Fibroblast of lung (primary cell): Measurements from ENCODE around the gene SLC13A3. TPM values are rescaled to one million over a fixed set of nuclear protein-coding genes. Genes with fewer than 3 reads are reported as not detected.

Experiments used
- DNase-seq, 2 donors: peaks; one replicate each; pipeline versions ENCODE4 v3.0.0 to v3.0.0-alpha.2; 2010; ENCODE audit warnings: low read depth in 2 of 2
- H2AFZ ChIP-seq: 2 replicates; pipeline ENCODE4 v1.5.1; 2012; ENCODE audit warnings: low read length, control low read depth, inconsistent platforms
- H3K27ac ChIP-seq: 2 replicates; pipeline ENCODE4 v1.5.1; 2011; ENCODE audit warnings: low read length, control low read depth; ENCODE audit not compliant: insufficient read depth
- H3K27me3 ChIP-seq: 2 replicates; pipeline ENCODE4 v1.5.1; 2011; ENCODE audit warnings: mild to moderate bottlenecking, low read length; ENCODE audit not compliant: control insufficient read depth, insufficient read depth
- H3K36me3 ChIP-seq: 2 replicates; pipeline ENCODE4 v1.5.1; 2011; ENCODE audit warnings: low read length; ENCODE audit not compliant: control insufficient read depth, insufficient read depth
- H3K4me1 ChIP-seq: 2 replicates; pipeline ENCODE4 v1.5.1; 2011; ENCODE audit warnings: low read length; ENCODE audit not compliant: control insufficient read depth, insufficient read depth; ENCODE audit errors: extremely low read depth
- H3K4me2 ChIP-seq: 2 replicates; pipeline ENCODE4 v1.5.1; 2011; ENCODE audit warnings: low read length, control low read depth; ENCODE audit not compliant: insufficient read depth; ENCODE audit errors: extremely low read depth
- H3K4me3 ChIP-seq, 4 experiments: fragments of 200-600 bp in 1 of 4; sonication (generic) in 1 of 4; replicated peaks in 1 of 4; 2 replicates each; pipeline ENCODE4 v1.5.1; 2011 to 2016; ENCODE audit warnings: low read length in 4 of 4, low read depth in 3 of 4, mild to moderate bottlenecking in 3 of 4, control low read depth in 2 of 4, inconsistent platforms in 1 of 4, mixed read lengths in 1 of 4; ENCODE audit not compliant: insufficient read depth in 1 of 4; ENCODE audit errors: control extremely low read depth in 1 of 4
- H3K79me2 ChIP-seq: 2 replicates; pipeline ENCODE4 v1.5.1; 2012; ENCODE audit warnings: mild to moderate bottlenecking, low read length, inconsistent platforms; ENCODE audit not compliant: control insufficient read depth, insufficient read depth
- H3K9ac ChIP-seq: 2 replicates; pipeline ENCODE4 v1.5.1; 2011; ENCODE audit warnings: mild to moderate bottlenecking, low read length, control low read depth; ENCODE audit not compliant: insufficient read depth
- H3K9me3 ChIP-seq: 2 replicates; pipeline ENCODE4 v1.5.1; 2012; ENCODE audit warnings: low read depth, low read length; ENCODE audit not compliant: control insufficient read depth, insufficient read depth
- H4K20me1 ChIP-seq: 2 replicates; pipeline ENCODE4 v1.5.1; 2011; ENCODE audit warnings: low read length; ENCODE audit not compliant: control insufficient read depth, insufficient read depth; ENCODE audit errors: extremely low read depth
- CTCF ChIP-seq, 2 donors: IDR thresholded peaks in 1 of 2; conservative IDR thresholded peaks in 1 of 2; 1 replicate in 1 of 2; 2 replicates in 1 of 2; pipeline ENCODE4 v1.5.1; 2011 to 2012; ENCODE audit warnings: low read length in 2 of 2, control low read depth in 1 of 2, inconsistent platforms in 1 of 2, low read depth in 1 of 2, mild to moderate bottlenecking in 1 of 2
- EZH2 ChIP-seq: IDR thresholded peaks from 2 replicates; pipeline ENCODE4 v1.5.1; 2012; ENCODE audit warnings: low read length, control low read depth, mild to moderate bottlenecking; ENCODE audit errors: missing control alignments
- polyA plus RNA-seq, 2 donors: library from polyadenylated mRNA; depleted of rRNA in 1 of 2; stranded (reverse) in 1 of 2; unstranded in 1 of 2; fragments of >200 nt; gene quantifications; 2 replicates each; pipeline ENCODE4 v1.2.1, GENCODE V29; 2011 to 2012; ENCODE audit warnings: missing spikeins in 1 of 2
- total RNA-seq: library from RNA; depleted of rRNA; stranded (reverse); fragments of >200 nt; gene quantifications from 2 replicates; pipeline ENCODE4 v1.2.1, GENCODE V29; 2014

The SLC13A3 gene
- total and polyA plus RNA-seq, 2 donors (not counting 1 experiment from before 2014, with no cell fraction given) = 2.2 to 5.6 TPM

DNA sequence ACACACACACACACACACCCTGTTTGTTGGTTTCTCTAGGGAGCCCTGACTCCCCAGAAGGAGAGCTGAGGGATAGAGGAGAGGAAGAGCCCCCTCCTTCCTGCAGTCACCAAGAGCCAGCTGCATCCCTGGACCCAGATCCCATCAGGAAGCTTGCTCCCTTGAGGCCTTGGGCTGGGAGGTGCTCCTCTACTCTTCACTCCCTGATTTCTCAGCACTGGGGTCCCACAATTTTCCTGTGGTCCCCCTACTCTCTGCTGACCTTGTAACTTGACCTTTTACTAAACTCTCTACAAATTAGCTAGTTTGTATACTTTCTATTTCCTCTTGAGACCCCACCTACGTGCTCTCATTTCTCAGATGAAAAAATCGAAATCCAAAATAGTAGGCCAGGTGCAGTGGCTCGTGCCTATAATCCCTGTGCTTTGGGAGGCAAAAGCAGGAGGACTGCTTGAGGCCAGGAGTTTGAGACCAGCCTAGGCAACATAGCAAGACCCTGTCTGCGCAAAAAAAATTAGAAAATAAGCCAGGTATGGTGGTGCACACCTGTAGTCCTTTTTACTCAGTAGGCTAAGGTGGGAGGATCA, 95.8 kb downstream of the SLC13A3 start:
- no peak overlapping the region for H3K9ac ChIP-seq
- no peaks in the 10 kb centered on the region for H3K4me1 ChIP-seq
- no peaks in the 10 kb centered on the region for H4K20me1 ChIP-seq
- no peaks in the 10 kb centered on the region for H3K27me3 ChIP-seq
- no peak overlapping the region for H3K27ac ChIP-seq
- H3K9me3 ChIP-seq = no peaks in the 10 kb centered on the region
- TF ChIP-seq CTCF (conservative IDR thresholded peaks at IDR 0.05 in 1 of 2, IDR thresholded peaks at IDR 0.05 in 1 of 2; ENCODE audit: low read depth in 1 of 2, low read length in 2 of 2) (no peak), EZH2 (no peak)
- DNase-seq = no peak
- H3K79me2 ChIP-seq = no peaks in the 10 kb centered on the region
- no peaks in the 10 kb centered on the region for H3K36me3 ChIP-seq
- no peak overlapping the region for H3K4me2 ChIP-seq
- no peak overlapping the region for H2AFZ ChIP-seq
- H3K4me3 ChIP-seq = no peak overlapping the region

- Histone ChIP-seq H3K27ac (no peak overlapping the region), H3K9ac (no peak overlapping the region), H3K4me2 (no peak overlapping the region), H2AFZ (no peak overlapping the region), H3K36me3 (no peaks in the 10 kb centered on the region), H3K27me3 (no peaks in the 10 kb centered on the region), H3K79me2 (no peaks in the 10 kb centered on the region), H3K9me3 (no peaks in the 10 kb centered on the region), H3K4me1 (no peaks in the 10 kb centered on the region), H3K4me3 (no peak overlapping the region), H4K20me1 (no peaks in the 10 kb centered on the region)
- no peak for DNase-seq
- TF ChIP-seq CTCF (conservative IDR thresholded peaks at IDR 0.05 in 1 of 2, IDR thresholded peaks at IDR 0.05 in 1 of 2; ENCODE audit: low read depth in 1 of 2, low read length in 2 of 2) = no peak
- TF ChIP-seq EZH2 = no peak
These were observed 96.4 kb downstream of the SLC13A3 start for GRCh38 chr20:46554828-46555227.

DNA sequence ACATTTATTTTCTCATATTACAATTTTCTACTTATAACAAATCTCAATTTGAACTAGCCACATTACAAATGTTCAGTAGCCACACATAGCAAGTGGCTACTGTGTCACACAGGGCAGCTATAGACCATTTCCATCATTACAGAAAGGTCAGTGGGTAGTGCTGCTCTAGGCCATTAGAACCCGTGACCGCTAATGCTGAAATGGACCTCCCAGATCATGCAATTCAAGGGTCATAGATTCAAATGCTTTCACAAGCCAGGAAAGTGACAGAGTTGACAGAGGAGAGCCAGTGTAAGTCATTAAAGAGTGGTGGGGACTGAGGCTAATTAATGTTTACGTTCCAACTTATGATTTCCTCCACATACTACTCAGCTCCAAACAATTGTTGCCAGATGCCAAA, 97.3 kb downstream of the SLC13A3 start:
- TF ChIP-seq CTCF (conservative IDR thresholded peaks at IDR 0.05 in 1 of 2, IDR thresholded peaks at IDR 0.05 in 1 of 2; ENCODE audit: low read depth in 1 of 2, low read length in 2 of 2) (no peak), EZH2 (no peak)
- DNase-seq = no peak
- Histone ChIP-seq H3K4me1 (no peaks in the 10 kb centered on the region), H3K27me3 (no peaks in the 10 kb centered on the region), H3K27ac (no peak overlapping the region), H3K4me3 (no peak overlapping the region), H3K9me3 (no peaks in the 10 kb centered on the region), H3K9ac (no peak overlapping the region), H3K36me3 (no peaks in the 10 kb centered on the region), H3K79me2 (no peaks in the 10 kb centered on the region), H3K4me2 (no peak overlapping the region), H2AFZ (no peak overlapping the region), H4K20me1 (no peaks in the 10 kb centered on the region)
